Measurements from ENCODE around the gene CDC5L. TPM values are rescaled to one million over a fixed set of nuclear protein-coding genes. Genes with fewer than 3 reads are reported as not detected.

CDC5L gene
- polyA plus RNA-seq, 1 donor (not counting 4 experiments of a cell fraction or from before 2014, with no cell fraction given), result 16.6 TPM

DNA sequence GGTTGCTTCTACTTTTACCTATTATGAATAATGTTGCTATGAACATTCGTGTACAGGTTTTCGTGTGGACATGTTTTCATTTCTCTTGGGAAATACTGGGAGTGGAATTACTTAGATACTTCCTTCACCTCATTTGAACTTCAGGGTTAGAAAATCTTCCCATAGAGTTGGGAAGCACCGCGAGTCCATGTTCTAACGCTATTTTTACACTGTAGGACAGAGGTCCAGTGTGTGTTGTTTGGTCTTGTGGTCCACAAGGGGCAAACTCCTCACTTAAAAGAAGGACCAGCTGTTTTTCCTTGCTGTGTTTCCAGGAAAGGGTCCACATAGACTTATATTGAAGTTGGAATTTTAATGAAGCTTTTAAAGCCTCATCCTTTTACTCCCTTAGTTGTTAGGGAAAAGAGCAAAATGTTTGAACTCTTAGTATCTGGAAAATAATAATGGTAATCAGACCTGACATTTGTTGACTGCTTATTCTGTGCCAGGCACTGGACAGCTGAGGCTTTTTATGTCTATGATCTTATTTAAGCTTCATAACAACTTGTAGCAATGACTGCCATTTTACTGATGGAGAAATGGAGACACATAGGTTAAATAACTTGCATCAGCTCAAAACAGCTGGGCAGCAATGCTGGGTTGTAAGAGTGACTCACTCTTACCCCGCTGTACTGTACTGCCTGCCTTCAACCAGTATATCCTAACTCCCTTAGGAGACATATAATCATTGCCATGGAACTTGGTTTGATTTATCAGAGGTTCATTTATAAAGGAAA lies 52.0 kb downstream of the CDC5L start:
- H3K9me3 ChIP-seq (ENCODE audit: control insufficient read depth, low read depth, low read length), result no peaks in the 10 kb centered on the region
- no peak overlapping the region for H3K4me2 ChIP-seq (ENCODE audit: control insufficient read depth, extremely low read depth, insufficient read depth, low read depth, low read length)
- H3K27ac ChIP-seq (ENCODE audit: control insufficient read depth, insufficient read depth, low read length), result no peak overlapping the region
- no peak overlapping the region for H3K4me3 ChIP-seq (ENCODE audit: control insufficient read depth in 2 of 3, extremely low read depth in 1 of 3, insufficient read depth in 2 of 3, low read depth in 1 of 3, low read length in 3 of 3)
- no peak overlapping the region for H2AFZ ChIP-seq (ENCODE audit: control insufficient read depth, low read length)
- H3K4me1 ChIP-seq (ENCODE audit: control insufficient read depth, extremely low read depth, insufficient read depth, low read length), result no peaks in the 10 kb centered on the region
- H3K79me2 ChIP-seq (ENCODE audit: control insufficient read depth, insufficient read depth, low read length), result peaks cover 6% of the 10 kb centered on the region
- no peaks in the 10 kb centered on the region for H3K27me3 ChIP-seq (ENCODE audit: control insufficient read depth, extremely low read depth, insufficient read depth, low read length)
- H3K36me3 ChIP-seq (ENCODE audit: control insufficient read depth in 2 of 2, extremely low read depth in 1 of 2, insufficient read depth in 2 of 2, low read length in 2 of 2), result peaks cover 0 to 3% of the 10 kb centered on the region in 2 experiments
- dilution Hi-C loops (cut with MboI; ENCODE audit: extremely low pct_ligation_motif_present, low sequenced_read_pairs), result no loop called here
- H4K20me1 ChIP-seq (ENCODE audit: control insufficient read depth, extremely low read depth, insufficient read depth, low read length), result peaks cover 2% of the 10 kb centered on the region
- H3K9me1 ChIP-seq (ENCODE audit: control insufficient read depth, extremely low read depth, insufficient read depth, low read length), result no peaks in the 10 kb centered on the region
- TF ChIP-seq EZH2 (IDR thresholded peaks at IDR 0.05; ENCODE audit: low read length), result no peak
- TF ChIP-seq, protein P1, sequence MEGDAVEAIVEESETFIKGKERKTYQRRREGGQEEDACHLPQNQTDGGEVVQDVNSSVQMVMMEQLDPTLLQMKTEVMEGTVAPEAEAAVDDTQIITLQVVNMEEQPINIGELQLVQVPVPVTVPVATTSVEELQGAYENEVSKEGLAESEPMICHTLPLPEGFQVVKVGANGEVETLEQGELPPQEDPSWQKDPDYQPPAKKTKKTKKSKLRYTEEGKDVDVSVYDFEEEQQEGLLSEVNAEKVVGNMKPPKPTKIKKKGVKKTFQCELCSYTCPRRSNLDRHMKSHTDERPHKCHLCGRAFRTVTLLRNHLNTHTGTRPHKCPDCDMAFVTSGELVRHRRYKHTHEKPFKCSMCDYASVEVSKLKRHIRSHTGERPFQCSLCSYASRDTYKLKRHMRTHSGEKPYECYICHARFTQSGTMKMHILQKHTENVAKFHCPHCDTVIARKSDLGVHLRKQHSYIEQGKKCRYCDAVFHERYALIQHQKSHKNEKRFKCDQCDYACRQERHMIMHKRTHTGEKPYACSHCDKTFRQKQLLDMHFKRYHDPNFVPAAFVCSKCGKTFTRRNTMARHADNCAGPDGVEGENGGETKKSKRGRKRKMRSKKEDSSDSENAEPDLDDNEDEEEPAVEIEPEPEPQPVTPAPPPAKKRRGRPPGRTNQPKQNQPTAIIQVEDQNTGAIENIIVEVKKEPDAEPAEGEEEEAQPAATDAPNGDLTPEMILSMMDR (optimal IDR thresholded peaks at IDR 0.05 in 1 of 3, IDR thresholded peaks at IDR 0.05 in 1 of 3, conservative IDR thresholded peaks at IDR 0.05 in 1 of 3; ENCODE audit: extremely low read depth in 1 of 3, insufficient read depth in 2 of 3, low read length in 3 of 3), result no peak
- no peak overlapping the region for H3K9ac ChIP-seq (ENCODE audit: control insufficient read depth, extremely low read depth, insufficient read depth, low read length)
- DNase-seq (ENCODE audit: low read depth, low spot score) (no peak), FAIRE-seq (peak; percentile 26)

DNA sequence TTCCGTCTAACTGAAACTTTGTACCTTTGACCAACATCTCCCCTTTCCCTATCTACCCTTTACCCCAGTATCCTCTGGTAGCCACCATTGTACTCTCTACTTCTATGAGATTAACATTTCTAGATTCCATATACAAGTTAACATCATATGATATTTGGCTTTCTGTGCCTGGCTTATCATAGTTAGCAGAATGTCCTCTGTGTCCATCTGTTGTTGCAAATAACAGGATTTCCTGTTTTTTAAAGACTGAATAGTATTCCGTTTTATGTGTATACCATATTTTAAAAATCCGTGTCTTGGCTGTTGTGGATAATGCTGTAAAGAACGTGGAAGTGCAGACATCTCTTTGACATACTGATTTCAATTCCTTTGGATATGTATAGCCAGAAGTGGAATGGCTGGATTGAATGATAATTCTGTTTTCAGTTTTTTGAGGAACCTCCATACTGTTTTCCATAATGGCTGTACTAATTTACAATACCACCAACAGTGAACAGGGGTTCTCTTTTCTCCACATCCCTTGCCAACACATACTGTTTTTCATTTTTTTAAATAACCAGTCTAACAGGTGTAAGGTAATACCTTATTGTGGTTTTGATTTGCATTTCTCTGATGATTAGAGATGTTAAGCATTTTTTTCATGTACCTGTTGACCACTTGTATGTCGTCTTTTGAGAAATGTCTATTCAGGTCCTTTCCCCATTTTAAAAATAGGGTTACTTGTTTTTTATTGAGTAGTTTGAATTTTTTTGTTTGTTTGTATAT lies 53.8 kb downstream of the CDC5L start:
- TF ChIP-seq, protein P1 (optimal IDR thresholded peaks at IDR 0.05 in 1 of 3, IDR thresholded peaks at IDR 0.05 in 1 of 3, conservative IDR thresholded peaks at IDR 0.05 in 1 of 3; ENCODE audit: extremely low read depth in 1 of 3, insufficient read depth in 2 of 3, low read length in 3 of 3), result no peak
- no peak for TF ChIP-seq EZH2 (IDR thresholded peaks at IDR 0.05; ENCODE audit: low read length)
- Histone ChIP-seq H3K27me3 (ENCODE audit: control insufficient read depth, extremely low read depth, insufficient read depth, low read length) (no peaks in the 10 kb centered on the region), H2AFZ (ENCODE audit: control insufficient read depth, low read length) (no peak overlapping the region), H3K4me2 (ENCODE audit: control insufficient read depth, extremely low read depth, insufficient read depth, low read depth, low read length) (no peak overlapping the region), H3K4me1 (ENCODE audit: control insufficient read depth, extremely low read depth, insufficient read depth, low read length) (no peaks in the 10 kb centered on the region), H3K9ac (ENCODE audit: control insufficient read depth, extremely low read depth, insufficient read depth, low read length) (no peak overlapping the region), H3K27ac (ENCODE audit: control insufficient read depth, insufficient read depth, low read length) (no peak overlapping the region), H3K9me1 (ENCODE audit: control insufficient read depth, extremely low read depth, insufficient read depth, low read length) (no peaks in the 10 kb centered on the region), H3K36me3 (ENCODE audit: control insufficient read depth in 2 of 2, extremely low read depth in 1 of 2, insufficient read depth in 2 of 2, low read length in 2 of 2) (peaks cover 0 to 5% of the 10 kb centered on the region in 2 experiments), H3K4me3 (ENCODE audit: control insufficient read depth in 2 of 3, extremely low read depth in 1 of 3, insufficient read depth in 2 of 3, low read depth in 1 of 3, low read length in 3 of 3) (no peak overlapping the region), H3K9me3 (ENCODE audit: control insufficient read depth, low read depth, low read length) (no peaks in the 10 kb centered on the region), H3K79me2 (ENCODE audit: control insufficient read depth, insufficient read depth, low read length) (peaks cover 4% of the 10 kb centered on the region), H4K20me1 (ENCODE audit: control insufficient read depth, extremely low read depth, insufficient read depth, low read length) (no peaks in the 10 kb centered on the region)
- DNase-seq (ENCODE audit: low read depth, low spot score) (no peak), FAIRE-seq (no peak)
- dilution Hi-C loops (cut with MboI; ENCODE audit: extremely low pct_ligation_motif_present, low sequenced_read_pairs), result no loop called here
